ENCODE results near the gene GPBAR1.

The GPBAR1 gene

GRCh38 chr2:218289639-218290315 is 29.0 kb downstream of the GPBAR1 start:
- no peak for TF ChIP-seq CTCF (conservative IDR thresholded peaks at IDR 0.05; ENCODE audit: low read depth, low read length)
- DNase-seq (ENCODE audit: low read depth), result peak; percentile 66
- H3K4me3 ChIP-seq (ENCODE audit: low read depth, low read length), result peak overlapping the region; percentile 15

- TF ChIP-seq CTCF (conservative IDR thresholded peaks at IDR 0.05; ENCODE audit: low read depth, low read length), result no peak
- peak overlapping the region; percentile 87 for H3K4me3 ChIP-seq (ENCODE audit: low read depth, low read length)
- DNase-seq (ENCODE audit: low read depth), result no peak
Measured at GRCh38 chr2:218290316-218291261, 29.8 kb downstream of the GPBAR1 start.

DNA sequence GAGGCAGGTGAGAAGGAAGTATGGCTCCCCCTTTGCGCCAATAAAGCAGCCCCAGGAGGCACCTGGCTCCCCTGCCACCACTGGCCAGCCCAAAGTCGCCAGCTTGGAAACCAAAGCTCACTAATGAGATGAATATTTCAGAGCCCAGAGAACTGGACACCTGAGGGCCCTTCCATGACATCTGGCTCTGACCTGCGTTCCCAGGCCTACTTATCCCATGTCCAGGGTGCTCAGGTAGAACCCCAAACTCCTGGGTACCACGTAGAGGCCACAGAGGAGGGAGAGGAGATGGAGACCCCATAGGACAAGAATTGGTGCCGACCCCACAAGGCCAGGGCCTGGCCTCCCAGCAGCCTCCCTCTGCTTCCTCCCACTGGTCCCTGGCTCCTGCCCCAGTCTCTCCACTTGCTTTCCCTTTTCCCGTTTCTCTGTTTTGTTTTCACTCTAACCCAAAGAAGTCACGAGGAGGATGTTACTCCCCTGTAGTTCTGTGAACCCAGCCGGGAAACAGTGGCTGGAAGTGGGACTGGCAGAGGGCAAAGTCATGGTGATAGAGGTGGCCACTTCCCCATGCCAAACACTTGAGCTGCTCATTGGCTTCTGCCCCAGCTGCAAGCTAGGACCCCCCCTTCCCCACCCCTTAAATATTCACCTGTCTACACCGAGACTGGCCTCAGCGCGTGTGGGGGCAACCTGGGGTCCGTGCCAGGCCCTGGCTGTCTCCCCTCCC is 30.7 kb downstream of the GPBAR1 start:
- TF ChIP-seq CTCF (conservative IDR thresholded peaks at IDR 0.05; ENCODE audit: low read depth, low read length), result no peak
- DNase-seq (ENCODE audit: low read depth), result peak; percentile 43
- H3K4me3 ChIP-seq (ENCODE audit: low read depth, low read length), result peak overlapping the region; percentile 87

DNA sequence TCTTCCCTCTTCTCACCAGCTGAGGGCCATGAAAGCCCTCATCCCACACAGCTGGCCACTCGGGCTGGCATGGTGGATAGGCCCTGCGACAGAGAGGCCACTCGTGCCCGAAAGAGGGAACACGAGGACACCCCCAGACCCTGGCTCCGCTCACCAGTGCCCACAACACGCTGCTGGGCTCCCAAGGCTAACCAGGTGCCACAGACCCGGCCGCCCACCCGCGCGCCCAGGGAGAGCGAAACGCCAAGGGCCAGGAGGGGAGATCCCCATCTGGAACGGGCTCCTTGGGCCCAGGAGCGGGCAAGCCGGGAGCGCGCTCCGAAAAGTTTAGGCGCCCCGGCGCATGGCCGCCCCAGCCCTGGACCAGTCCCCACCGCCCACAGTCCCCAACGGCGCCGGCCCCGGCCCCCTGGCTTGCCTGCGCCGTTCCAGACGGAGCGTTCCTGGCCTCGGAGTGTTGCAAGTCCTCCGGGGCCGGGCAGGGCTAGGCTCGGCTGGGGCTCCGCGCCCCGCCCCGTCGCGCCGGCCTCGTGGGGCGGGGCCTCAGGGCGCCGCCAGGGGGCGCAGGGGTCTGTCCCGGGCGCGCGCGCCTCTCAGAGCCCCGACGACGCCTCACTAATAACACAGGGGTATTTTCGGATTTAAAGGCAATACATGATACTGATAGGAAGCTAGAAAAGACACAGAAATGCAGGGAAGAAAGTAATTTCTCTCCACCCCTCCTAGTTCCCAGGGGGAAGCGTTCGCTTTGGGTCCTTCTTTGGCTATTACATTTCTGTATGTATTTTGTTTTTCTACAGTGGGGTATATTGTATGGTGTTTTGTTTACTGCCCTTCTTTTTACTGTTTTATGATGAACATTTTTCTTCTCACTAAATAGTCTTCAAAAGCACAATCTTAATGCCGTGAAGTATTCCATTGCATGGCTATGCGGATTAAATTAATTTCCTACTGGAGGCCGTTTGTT is 31.5 kb downstream of the GPBAR1 start, which contains the start of gene TMBIM1:
TSS of gene TMBIM1 (minus strand) at position 456 of the 967 bp plus-strand sequence. CDS start 10,362 bp downstream, outside the sequence.
- peak; percentile 53 for TF ChIP-seq CTCF (conservative IDR thresholded peaks at IDR 0.05; ENCODE audit: low read depth, low read length)
- H3K4me3 ChIP-seq (ENCODE audit: low read depth, low read length), result peak within 1 kb of the TSS; percentile 87
- DNase-seq (ENCODE audit: low read depth), result peak; percentile 78

GRCh38 chr2:218293715-218294429 is 33.1 kb downstream of the GPBAR1 start:
- TF ChIP-seq CTCF (conservative IDR thresholded peaks at IDR 0.05; ENCODE audit: low read depth, low read length), result no peak
- no peak for DNase-seq (ENCODE audit: low read depth)
- H3K4me3 ChIP-seq (ENCODE audit: low read depth, low read length), result no peak overlapping the region
